ENCODE results near the gene RBM38. TPM values are rescaled to one million over a fixed set of nuclear protein-coding genes. Genes with fewer than 3 reads are reported as not detected.

RBM38 gene
- total RNA-seq, 1 experiment from 2014 or later = 52.7 TPM

- ChIA-PET POLR2A (ENCODE audit: low non-redundant PET) (no interaction called here), CTCF (no interaction called here)
- H3K4me3 ChIP-seq (ENCODE audit: low read depth, low read length, poor library complexity, severe bottlenecking) = no peak overlapping the region
- DNase-seq (ENCODE audit: low spot score) = no peak
- no peak overlapping the region for H3K27ac ChIP-seq (ENCODE audit: low read depth, low read length, poor library complexity, severe bottlenecking)
- TF ChIP-seq EZH2 (IDR thresholded peaks at IDR 0.05; ENCODE audit: borderline replicate concordance, low read depth, low read length, poor library complexity, severe bottlenecking) (no peak), CTCF (conservative IDR thresholded peaks at IDR 0.05; ENCODE audit: low read depth, low read length) (no peak)
- no peaks in the 10 kb centered on the region for H3K27me3 ChIP-seq (replicated peaks; ENCODE audit: insufficient read depth, low read depth, low read length, poor library complexity)
- no TSS peak for BruUV-seq (replicated peaks)
- no peaks in the 10 kb centered on the region for H3K9me3 ChIP-seq (ENCODE audit: low read depth, low read length, poor library complexity, severe bottlenecking)
- H3K4me1 ChIP-seq (ENCODE audit: insufficient read depth, low read length, poor library complexity, severe bottlenecking) = no peaks in the 10 kb centered on the region
- intact Hi-C loops (cut with micrococcal nuclease; ENCODE audit: unreplicated experiment) = no loop called here
- H3K36me3 ChIP-seq (ENCODE audit: insufficient read depth, low read length, poor library complexity, severe bottlenecking) = peaks cover 79% of the 10 kb centered on the region
Observed at GRCh38 chr20:57374343-57374930, 16.8 kb upstream of the RBM38 start.

GRCh38 chr20:57374931-57375651, 16.1 kb upstream of the RBM38 start:
- Histone ChIP-seq H3K27ac (ENCODE audit: low read depth, low read length, poor library complexity, severe bottlenecking) (no peak overlapping the region), H3K27me3 (replicated peaks; ENCODE audit: insufficient read depth, low read depth, low read length, poor library complexity) (no peaks in the 10 kb centered on the region), H3K4me3 (ENCODE audit: low read depth, low read length, poor library complexity, severe bottlenecking) (no peak overlapping the region), H3K9me3 (ENCODE audit: low read depth, low read length, poor library complexity, severe bottlenecking) (no peaks in the 10 kb centered on the region), H3K4me1 (ENCODE audit: insufficient read depth, low read length, poor library complexity, severe bottlenecking) (no peaks in the 10 kb centered on the region), H3K36me3 (ENCODE audit: insufficient read depth, low read length, poor library complexity, severe bottlenecking) (peaks cover 72% of the 10 kb centered on the region)
- BruUV-seq (replicated peaks) = no TSS peak
- intact Hi-C loops (cut with micrococcal nuclease; ENCODE audit: unreplicated experiment) = no loop called here
- ChIA-PET POLR2A (ENCODE audit: low non-redundant PET) (no interaction called here), CTCF (no interaction called here)
- TF ChIP-seq EZH2 (IDR thresholded peaks at IDR 0.05; ENCODE audit: borderline replicate concordance, low read depth, low read length, poor library complexity, severe bottlenecking) = no peak
- TF ChIP-seq CTCF (conservative IDR thresholded peaks at IDR 0.05; ENCODE audit: low read depth, low read length) = no peak
- no peak for DNase-seq (ENCODE audit: low spot score)

GRCh38 chr20:57375652-57376230, 15.5 kb upstream of the RBM38 start:
- Histone ChIP-seq H3K4me1 (ENCODE audit: insufficient read depth, low read length, poor library complexity, severe bottlenecking) (no peaks in the 10 kb centered on the region), H3K27ac (ENCODE audit: low read depth, low read length, poor library complexity, severe bottlenecking) (no peak overlapping the region), H3K4me3 (ENCODE audit: low read depth, low read length, poor library complexity, severe bottlenecking) (no peak overlapping the region), H3K9me3 (ENCODE audit: low read depth, low read length, poor library complexity, severe bottlenecking) (no peaks in the 10 kb centered on the region), H3K36me3 (ENCODE audit: insufficient read depth, low read length, poor library complexity, severe bottlenecking) (peaks cover 66% of the 10 kb centered on the region), H3K27me3 (replicated peaks; ENCODE audit: insufficient read depth, low read depth, low read length, poor library complexity) (no peaks in the 10 kb centered on the region)
- no peak for TF ChIP-seq EZH2 (IDR thresholded peaks at IDR 0.05; ENCODE audit: borderline replicate concordance, low read depth, low read length, poor library complexity, severe bottlenecking)
- no peak for TF ChIP-seq CTCF (conservative IDR thresholded peaks at IDR 0.05; ENCODE audit: low read depth, low read length)
- DNase-seq (ENCODE audit: low spot score) = no peak
- POLR2A ChIA-PET (ENCODE audit: low non-redundant PET) = no interaction called here
- CTCF ChIA-PET = no interaction called here
- no TSS peak for BruUV-seq (replicated peaks)
- intact Hi-C loops (cut with micrococcal nuclease; ENCODE audit: unreplicated experiment) = no loop called here

Data from A673 (cell line).